NCI-H524 treated with DMSO at 0.1 percent for 48 hours (cell line): ENCODE results near the gene SIAH3.
A peak's percentile ranks its signal among the peaks of the same experiment; 100 is the strongest.
"Not testable (repeated sequence)": the region's sequence is repeated elsewhere in the genome, so short reads cannot be mapped to it uniquely, and the experiment has no call there.

Experiments used
- DNase-seq: peaks from one replicate; lab custom pipeline; 2025; lab: John Stamatoyannopoulos, UW

SIAH3 gene

GRCh38 chr13:45851171-45851921, at the start of gene SIAH3:
Gene SIAH3, minus strand, starts transcription at chr13:45851753. Its CDS starts 124 bp downstream, at chr13:45851629.
- peak; percentile 82 for DNase-seq

GRCh38 chr13:45899406-45899805, 47.9 kb upstream of the SIAH3 start:
- no peak for DNase-seq

GRCh38 chr13:45897562-45897961, 46.0 kb upstream of the SIAH3 start:
- DNase-seq = no peak

- DNase-seq = no peak
Observed at GRCh38 chr13:45896285-45896684, 44.7 kb upstream of the SIAH3 start.

- no peak for DNase-seq
Observed at GRCh38 chr13:45895881-45896280, 44.3 kb upstream of the SIAH3 start.

GRCh38 chr13:45892513-45892912, 41.0 kb upstream of the SIAH3 start:
- no peak for DNase-seq

GRCh38 chr13:45889590-45890243, 38.2 kb upstream of the SIAH3 start:
- DNase-seq = no peak

- no peak for DNase-seq
Observed at GRCh38 chr13:45886466-45886865, 34.9 kb upstream of the SIAH3 start.

- DNase-seq = no peak
Observed at GRCh38 chr13:45885194-45885593, 33.6 kb upstream of the SIAH3 start.

GRCh38 chr13:45882626-45883025, 31.1 kb upstream of the SIAH3 start:
- DNase-seq = no peak

- no peak for DNase-seq
Observed at GRCh38 chr13:45881353-45881752, 29.8 kb upstream of the SIAH3 start.

- DNase-seq = no peak
Observed at GRCh38 chr13:45880242-45880641, 28.7 kb upstream of the SIAH3 start.

- no peak for DNase-seq
Observed at GRCh38 chr13:45879666-45880065, 28.1 kb upstream of the SIAH3 start.

GRCh38 chr13:45878966-45879365, 27.4 kb upstream of the SIAH3 start:
- DNase-seq = no peak

GRCh38 chr13:45876781-45877180, 25.2 kb upstream of the SIAH3 start:
- DNase-seq = no peak

GRCh38 chr13:45875951-45876350, 24.4 kb upstream of the SIAH3 start:
- DNase-seq = no peak

GRCh38 chr13:45873491-45874325, 22.2 kb upstream of the SIAH3 start:
- no peak for DNase-seq

GRCh38 chr13:45872566-45872965, 21.0 kb upstream of the SIAH3 start:
- peak; percentile 94 for DNase-seq

GRCh38 chr13:45871201-45871600, 19.6 kb upstream of the SIAH3 start:
- not testable (repeated sequence) for DNase-seq

- DNase-seq = no peak
Observed at GRCh38 chr13:45870232-45870631, 18.7 kb upstream of the SIAH3 start.

GRCh38 chr13:45865414-45865813, 13.9 kb upstream of the SIAH3 start:
- DNase-seq = no peak

- DNase-seq = peak; percentile 15
Observed at GRCh38 chr13:45863709-45864590, 12.4 kb upstream of the SIAH3 start.
